SW 1271 (cell line): ENCODE measurements around the gene UBR1.

ENCODE experiments used
- DNase-seq, 2 experiments: peaks; one replicate each; lab custom pipeline; 2025; lab: John Stamatoyannopoulos, UW

Gene UBR1

GRCh38 chr15:43106486-43106829 lies 620 bp upstream of the UBR1 start:
- no peak for DNase-seq

GRCh38 chr15:43105077-43105736 lies 631 bp downstream of the UBR1 start:
- DNase-seq: peak in 1 of 2 experiments; percentile 12

- DNase-seq: no peak
Measured at GRCh38 chr15:43104426-43104825, 1.4 kb downstream of the UBR1 start.

- no peak for DNase-seq
Measured at GRCh38 chr15:43103907-43104306, 1.9 kb downstream of the UBR1 start.

GRCh38 chr15:43102187-43102586 lies 3.7 kb downstream of the UBR1 start:
- no peak for DNase-seq

DNA sequence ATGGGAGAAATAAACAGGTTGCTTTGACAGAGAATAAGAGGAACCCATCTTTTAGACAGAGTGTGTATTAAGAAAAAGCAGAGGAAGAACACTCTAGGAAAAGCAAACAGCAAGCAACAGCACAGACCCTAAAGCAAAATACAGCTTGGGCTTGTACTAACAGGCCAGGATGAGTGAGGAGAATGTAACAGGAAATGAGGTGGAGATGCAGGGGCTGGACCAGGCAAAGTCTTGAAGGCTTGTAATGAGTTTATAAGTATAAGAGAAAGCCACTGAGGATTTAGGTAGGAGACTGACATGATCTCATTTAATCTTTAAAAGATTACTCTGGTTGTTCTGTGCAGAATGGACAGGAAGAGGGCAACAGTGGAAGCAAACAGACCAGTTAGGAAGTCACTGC lies 4.9 kb downstream of the UBR1 start:
- no peak for DNase-seq

DNA sequence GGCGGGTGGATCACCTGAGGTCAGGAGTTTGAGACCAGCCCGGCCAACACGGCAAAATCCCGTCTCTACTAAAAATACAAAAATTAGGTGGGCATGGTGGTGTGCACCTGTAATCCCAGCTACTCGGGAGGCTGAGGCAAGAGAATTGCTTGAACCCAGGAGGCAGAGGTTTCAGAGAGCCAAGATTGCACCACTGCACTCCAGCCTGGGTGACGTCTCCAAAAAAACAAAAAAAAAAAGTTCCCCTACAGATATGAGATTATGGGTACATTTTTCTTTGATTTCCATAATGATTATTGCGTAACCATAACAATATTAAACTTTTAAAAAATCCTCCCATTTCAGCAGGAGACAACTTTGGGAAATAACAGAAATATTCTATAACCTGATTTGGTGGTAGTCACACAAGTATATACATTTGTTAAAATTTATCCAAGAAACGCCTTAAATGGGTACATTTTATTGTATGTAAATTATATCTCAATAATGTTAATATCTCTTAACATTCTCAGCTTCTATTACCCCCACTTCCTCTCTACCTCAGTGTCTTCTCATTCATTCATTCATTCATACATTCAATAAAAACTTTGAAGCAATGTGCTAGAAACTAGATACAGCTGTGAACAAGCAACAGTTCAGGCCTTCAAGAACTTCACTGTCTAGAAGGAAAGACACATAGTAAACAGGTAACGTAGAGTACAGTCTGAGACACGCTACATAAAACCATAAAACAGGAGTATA lies 6.6 kb downstream of the UBR1 start:
- DNase-seq: no peak

DNA sequence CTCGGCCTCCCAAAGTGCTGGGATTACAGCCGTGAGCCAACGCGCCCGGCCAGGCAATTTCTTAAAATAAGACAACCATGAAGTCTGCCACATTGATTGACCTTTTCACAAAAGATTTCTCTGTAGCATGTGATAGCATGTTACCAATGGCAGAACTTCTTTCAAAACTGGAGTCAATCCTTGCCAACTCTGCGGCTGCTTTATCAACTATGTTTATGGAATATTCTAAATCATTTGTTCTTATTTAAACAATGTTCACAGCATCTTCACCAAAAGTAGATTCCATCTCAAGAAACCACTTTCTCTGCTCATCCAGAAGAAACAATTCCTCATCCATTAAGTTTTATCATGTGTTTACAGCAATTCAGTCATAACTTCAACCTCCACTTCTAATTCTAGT lies 9.4 kb downstream of the UBR1 start:
- no peak for DNase-seq

- no peak for DNase-seq
Measured at GRCh38 chr15:43095708-43096347, 10.0 kb downstream of the UBR1 start.

- DNase-seq: no peak
Measured at GRCh38 chr15:43095243-43095642, 10.6 kb downstream of the UBR1 start.

GRCh38 chr15:43094416-43095030 lies 11.3 kb downstream of the UBR1 start:
- no peak for DNase-seq

GRCh38 chr15:43093026-43093425 lies 12.8 kb downstream of the UBR1 start:
- no peak for DNase-seq

GRCh38 chr15:43091859-43092258 lies 14.0 kb downstream of the UBR1 start:
- no peak for DNase-seq

DNA sequence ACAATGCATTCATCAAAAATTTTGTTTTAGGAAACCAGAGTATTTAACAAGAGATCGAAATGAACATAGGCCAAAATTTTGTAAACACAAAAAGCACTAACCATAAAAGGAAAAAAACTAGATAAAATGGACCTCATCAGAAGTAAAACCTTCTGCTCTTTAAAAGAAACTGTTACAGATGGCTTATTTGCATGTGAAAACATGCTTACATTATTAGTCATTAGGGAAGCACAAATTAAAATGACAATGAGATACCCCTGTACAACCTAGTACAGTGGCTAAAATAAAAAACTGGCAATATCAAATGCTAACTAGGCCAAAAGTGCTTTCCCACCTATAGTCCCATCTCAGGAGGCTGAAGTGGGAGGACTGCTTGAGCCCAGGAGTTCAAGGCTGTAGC lies 19.3 kb downstream of the UBR1 start:
- DNase-seq: no peak

- no peak for DNase-seq
Measured at GRCh38 chr15:43085921-43086320, 19.9 kb downstream of the UBR1 start.

GRCh38 chr15:43082509-43082908 lies 23.3 kb downstream of the UBR1 start:
- no peak for DNase-seq

DNA sequence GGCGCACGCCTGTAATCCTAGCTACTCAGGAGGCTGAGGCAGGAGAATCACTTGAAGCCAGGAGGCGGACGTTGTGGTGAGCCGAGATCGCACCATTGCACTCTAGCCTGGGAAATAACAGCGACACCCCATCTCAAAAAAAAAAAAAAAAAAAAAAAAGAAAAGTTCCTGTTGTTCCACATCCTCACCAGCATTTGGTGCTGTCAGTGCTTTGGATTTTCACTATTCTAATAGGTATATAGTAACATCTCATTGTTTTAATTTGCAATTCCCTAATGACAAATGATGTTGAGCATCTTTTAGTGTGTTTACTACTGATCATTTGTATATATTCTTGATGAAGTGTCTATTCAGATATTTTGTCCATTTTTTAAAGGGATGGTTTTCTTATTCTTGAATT lies 24.6 kb downstream of the UBR1 start:
- no peak for DNase-seq

DNA sequence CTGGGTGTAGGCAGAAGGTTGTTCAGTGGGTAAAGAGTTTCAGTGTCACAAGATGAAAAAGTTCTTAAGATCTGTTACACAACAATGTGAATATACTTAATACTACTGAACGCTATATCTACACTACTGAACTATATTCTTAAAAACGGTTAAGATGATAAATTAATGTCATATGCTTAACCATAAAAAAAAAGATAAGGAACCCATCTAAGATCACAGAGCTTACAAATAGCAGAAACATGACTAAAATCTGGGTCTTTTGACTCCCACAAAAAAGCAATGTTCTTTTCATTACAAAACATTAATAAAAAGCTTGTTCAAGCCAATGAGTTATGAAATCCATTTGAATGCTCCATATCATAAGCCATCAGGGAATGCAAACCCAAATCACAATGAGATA lies 34.4 kb downstream of the UBR1 start:
- no peak for DNase-seq

- no peak for DNase-seq
Measured at GRCh38 chr15:43070893-43071292, 34.9 kb downstream of the UBR1 start.

- DNase-seq: no peak
Measured at GRCh38 chr15:43070249-43070648, 35.6 kb downstream of the UBR1 start.

DNA sequence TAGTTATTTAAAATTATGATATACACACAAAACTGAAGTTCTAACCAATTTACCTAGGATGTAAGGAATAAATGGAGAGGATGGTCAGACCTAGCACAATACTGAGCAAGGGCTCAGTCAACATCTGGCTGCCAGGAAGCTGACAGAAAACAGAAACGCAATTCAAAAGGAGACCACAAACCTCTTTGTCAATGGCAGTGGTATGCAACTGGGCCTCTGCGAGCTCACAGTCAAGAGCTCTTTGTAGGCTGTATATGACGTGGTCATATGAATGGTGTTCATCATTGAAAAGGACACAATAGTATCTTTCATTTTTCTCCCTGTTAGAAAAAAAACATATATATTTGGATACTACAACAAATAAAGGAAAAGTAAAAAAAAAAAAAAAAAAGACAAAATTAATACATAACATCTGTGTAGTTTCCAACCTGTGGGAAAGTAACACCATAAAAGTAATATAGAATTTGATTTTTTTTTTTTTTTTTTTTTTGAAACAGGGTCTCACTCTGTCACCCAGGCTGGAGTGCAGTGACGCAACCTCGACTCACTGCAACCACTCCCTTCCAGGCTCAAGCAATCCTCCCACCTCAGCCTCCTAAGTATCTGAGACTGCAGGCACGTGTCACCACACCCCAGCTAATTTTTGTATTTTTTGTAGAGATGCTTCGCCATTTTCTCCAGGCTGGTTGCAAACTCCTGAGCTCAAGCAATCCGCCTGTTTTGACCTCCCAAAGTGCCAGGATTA lies 37.9 kb downstream of the UBR1 start:
- DNase-seq: no peak

DNA sequence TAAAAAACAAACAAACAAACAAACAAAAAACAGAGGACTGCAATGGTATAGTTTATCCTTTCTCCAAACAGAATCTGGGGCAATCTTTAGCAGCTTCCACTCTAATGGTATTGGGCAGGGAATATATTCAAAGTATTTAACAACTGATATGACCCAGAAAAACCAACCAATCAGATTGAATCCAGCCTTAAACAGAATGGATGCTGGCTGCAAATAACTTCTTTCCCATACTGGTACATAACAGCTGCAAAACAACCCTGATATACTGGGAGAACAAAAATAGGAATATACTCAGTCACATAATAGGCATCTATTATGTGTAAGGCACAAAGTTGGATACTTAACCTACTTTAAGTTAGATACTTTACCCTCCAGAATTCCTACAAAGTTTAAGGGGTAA lies 49.1 kb downstream of the UBR1 start:
- no peak for DNase-seq
